ENCODE data around the gene UCK2.

The UCK2 gene

DNA sequence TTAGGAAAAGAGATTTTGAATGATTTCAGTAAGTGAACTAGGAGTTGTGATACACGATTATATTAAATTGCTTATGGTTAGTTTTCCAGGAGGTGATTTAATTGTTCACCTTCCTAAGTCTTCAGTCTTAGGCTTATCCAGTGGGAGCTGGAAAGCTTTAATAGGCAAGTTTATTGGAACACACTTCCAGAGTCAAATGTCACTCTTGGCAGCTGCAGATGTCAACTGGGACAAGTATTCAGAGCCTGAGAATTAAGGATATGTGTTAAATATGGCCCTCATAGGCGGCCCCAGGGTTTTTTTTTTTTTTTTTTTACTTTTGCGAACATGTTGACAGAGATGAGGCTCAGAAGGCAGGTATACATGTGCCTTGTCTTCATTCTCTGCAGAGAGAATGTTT is 29.2 kb downstream of the UCK2 start:
- no peak for DNase-seq

DNA sequence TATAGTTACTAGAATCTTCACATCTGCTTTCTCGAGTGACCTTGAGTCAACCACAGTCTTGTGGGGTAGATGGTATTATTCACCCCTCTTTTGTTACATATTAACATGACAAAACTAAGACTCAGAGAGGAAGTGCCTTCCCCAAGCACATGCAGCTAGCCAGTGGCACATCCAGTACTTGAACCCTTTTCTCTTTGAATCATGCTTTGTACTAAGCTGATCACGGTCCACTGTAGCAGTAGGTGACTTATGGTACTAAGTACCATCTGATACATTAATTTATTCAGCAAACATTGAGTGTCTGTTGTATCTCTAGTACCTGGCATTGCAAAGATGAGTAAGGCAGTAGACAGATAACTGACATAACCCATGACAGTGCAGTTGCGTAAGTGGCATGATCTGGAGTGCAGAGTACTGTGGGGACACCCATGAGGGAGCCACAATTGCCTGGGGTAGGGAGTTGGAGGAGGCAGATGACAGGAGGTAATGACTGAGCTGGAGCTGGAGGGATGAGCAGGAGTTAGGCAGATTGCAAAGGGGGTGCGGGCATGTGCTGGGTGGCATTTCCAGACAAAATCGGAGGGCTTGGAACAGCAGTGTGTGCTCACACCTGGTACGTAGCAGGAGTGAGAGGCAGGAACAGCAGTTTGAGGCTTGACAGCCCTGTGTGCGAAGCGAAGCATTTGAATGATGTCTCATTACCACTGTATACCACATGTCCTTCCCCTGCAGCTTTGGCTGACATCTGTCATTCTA is 29.8 kb downstream of the UCK2 start:
- DNase-seq, result no peak

DNA sequence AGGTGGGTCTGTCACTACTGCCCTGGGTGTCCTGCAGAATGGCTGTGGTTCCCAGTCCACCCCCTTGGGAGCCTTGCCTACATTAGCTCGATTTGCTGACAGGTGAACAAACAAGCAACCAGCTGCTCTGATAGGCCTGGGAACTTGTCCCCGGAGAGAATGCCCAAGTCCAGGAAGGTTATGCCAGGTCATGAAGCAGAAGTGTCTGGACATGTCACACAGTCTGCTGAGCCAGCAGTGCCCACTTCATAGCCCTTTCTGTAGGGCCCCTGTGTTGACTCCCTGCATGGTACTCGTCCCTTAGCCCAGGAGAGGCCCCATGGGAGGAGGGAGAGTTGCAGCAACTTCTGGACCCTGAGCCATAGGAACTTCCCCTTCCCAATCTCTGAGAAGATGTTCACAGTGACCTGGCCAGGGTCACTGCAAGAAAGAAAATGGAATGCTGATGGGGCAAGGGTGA is 31.0 kb downstream of the UCK2 start:
- no peak for DNase-seq

DNA sequence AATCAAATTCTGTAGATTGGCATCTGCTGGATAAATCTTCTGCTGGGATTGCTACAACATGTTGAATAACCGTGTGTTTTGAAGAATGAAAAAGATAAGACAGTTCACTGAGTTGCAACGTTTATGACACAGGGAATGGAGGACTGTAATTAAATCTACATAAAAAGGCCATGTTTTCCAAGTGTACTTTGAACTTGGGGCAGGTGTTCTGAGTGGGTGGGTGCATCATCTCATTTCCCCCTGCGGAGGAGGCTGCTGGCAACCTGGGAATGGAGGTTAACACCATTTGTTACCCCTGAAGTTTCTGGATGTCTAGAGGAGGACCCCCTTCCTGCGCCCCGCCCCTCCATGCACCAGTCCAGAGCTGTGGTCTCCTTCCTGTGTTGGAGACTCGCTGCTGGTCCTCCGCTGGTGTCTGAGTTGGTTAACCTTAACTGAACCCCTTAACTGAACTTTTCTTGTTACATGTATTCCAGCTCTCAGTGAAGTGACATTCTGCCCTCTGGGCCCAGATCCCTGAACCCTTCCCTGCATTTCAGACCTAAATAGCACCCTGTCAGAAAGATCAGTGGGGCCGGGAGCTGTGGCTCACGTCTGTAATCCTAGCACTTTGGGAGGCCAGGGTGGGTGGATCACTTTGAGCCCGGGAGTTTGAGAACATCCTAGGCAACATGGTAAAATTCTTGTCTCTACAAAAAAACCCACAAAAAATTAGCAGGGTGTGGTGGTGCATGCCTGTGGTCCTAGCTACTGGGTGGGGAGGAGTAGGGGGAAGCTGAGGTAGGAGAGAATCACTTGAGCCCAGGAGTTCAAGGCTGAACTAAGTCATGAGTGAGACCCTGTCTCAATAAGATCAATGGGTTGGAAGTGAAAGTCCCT is 31.8 kb downstream of the UCK2 start:
- no peak for DNase-seq

DNA sequence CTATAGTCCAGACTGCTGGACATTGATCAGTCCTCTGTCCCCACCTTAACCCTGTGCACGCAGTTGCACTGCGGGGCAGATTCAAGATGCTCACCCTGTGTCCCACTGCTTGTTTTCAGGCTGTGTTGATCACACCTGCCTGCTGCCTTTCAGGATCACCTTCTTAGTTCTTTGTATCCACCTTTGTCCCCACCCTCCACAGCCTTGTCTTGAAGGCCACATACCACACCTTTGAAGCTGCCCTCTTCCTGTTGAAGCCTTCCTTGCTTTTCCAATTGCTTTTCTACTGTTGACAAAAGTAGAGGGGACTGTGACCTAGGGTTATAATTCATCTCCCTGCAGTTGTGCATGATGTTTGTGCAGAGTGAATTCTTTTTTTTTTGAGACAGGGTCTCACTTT is 32.7 kb downstream of the UCK2 start:
- DNase-seq, result no peak

DNA sequence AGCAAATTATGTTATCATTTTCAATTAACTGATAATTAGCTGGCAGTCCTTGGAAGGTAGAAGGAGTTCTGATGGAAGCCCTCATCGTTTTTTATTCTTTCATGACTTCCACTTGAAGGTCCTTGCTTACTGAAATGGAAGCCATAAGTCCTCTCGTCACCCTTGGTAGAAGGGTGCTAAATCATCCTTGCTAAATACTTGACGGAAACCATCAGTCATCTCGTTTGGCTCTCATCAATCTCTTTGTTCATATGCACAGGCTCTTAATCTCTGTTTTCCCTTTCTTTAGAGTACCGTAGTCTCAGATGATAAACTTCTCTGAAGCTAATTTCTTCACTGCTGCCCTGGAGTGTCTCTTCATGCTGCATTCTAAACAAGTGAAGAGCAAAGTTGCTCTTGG is 34.5 kb downstream of the UCK2 start:
- no peak for DNase-seq

DNA sequence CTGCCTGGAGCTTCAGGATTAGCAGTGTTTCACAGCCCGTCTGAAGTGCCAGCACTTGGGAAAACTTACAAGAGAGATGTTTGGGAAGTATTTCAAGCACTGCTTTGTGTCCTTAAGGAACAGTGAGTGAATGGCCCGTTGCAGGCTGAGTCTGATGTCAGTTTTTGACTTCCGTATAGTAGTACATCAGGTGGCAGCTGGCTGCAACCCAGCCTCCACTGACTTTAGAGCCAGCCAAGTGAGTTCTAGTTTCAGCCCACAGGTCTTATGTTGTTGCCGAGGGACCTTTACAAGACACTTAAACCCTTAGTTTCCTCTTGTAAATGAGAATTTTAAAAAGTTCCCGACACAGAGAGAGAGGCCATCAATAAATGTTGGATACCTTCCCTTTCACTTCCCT is 35.0 kb downstream of the UCK2 start:
- DNase-seq, result no peak

DNA sequence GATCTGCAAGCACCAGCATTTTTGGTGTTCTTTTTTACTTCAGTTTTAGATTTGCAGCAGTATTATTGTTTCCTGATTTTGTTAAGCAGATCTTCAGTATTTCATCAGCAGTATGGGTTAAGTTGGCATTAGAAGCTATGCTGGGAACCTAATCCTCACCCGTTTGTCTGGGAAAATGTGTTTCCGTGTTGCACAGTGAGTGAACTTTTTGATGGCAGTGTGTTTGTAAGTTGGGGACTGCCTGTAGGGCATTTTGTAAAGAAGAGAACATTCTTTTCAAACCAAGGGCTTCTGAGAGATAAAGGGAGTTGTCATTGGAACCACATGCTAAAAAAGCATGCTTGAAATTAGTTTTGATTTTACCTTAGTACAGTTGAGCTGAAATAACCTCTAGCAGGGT is 35.9 kb downstream of the UCK2 start:
- no peak for DNase-seq

DNA sequence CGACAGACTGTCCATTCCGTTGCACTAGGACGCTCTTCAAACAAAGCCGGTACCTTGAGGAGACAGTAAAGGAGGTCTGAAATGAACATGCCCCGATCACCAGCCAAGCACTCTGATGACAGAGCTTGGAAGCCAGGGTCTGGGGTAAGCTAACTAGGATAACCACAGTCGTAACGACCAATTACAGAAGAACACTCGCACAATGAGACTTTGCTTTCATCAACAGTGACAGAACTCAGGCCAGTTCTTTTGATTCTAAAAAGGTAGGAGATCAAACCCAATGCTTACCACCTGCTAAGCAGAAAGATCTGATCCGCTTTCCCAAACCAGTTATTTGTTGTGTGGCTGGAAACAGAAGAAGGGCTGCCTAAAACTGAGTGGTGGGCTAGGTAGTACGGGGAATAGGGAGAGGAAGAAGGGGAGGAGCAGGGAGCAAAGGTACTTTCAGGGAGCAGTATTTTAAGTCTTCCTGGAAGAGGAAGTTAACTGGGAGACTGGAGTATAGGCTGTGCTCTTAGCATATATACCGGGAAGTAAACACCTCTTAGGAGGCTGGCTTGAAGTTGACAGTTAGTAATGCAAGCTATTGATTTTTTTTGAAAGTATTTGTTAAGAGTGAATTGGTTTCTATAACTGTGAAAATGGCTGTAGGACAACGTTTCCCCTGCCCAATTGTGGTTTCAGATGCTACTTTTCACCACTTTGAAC is 38.4 kb downstream of the UCK2 start:
- DNase-seq, result no peak

DNA sequence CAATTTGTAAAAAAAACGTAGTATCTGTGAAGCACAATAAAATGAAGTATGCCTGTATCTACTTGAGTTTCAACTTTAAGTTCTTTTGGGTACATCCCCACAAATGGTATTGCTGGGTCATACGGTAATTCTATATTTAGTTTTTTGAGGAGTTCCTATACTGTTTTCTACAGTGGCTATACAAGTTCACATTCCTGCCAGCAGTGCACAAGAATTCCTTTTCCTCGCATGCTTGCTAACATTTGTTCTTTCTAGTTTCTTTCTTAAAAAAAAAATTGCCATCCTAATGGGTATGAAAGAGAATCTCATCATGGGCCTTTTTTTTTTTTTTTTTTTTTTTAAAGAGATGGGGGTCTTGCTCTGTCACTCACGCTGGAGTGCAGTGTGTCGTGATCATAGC is 41.9 kb downstream of the UCK2 start:
- DNase-seq, result no peak

DNA sequence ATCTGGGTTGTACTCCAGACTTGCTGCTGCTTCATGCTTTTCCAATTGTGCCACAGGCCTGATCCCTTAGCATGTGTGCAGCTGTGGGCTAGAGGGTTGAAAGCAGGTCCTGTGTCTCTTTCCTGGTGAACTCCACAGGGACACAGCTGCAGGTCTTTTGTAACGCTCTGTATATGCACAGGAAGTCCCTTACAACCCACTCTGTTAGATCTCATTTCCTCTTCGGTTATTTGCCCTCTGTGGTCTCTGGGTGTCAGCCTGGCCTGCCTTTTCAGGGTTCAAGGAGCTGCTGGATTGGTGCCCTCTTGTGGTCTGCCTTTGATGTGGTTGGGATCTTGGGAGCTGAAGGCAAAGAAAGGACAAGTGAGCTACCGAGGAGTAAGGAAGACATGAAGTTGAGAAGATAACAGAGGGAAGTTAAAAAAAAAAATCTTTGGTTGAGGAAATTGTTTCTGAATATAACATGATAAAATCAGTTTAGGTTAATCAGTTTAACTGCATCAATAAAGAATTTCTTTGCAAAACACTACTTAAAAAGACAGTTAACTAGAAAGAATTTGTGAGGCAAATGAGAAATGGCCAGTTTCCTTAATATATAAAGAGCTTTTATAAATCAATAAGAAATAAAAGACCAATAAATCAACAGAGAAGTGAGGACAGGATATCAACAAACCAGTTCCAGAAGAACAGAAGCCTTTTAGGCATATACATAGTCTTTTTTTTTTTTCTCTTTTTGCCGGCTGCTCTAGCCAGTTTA is 44.1 kb downstream of the UCK2 start:
- DNase-seq, result no peak

DNA sequence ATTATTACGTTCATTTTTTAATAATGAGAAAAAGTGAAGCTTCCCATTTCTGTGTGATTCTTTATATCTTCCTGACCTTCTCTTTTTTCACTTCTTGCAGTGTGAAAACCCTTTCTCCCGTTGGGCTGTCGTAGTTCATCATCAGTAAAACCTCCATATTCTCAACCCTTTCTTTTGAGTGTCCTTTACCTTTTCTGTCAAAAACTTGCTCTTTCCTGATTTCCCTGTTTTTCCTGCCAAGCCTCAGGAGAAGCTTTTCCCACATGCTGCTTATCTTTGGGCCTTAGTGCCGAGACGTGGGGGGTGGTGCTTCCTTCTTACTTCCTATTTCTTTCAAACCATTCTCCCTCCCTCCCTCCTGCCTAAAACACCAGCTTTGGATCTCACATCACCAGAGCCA is 46.1 kb downstream of the UCK2 start:
- no peak for DNase-seq

DNA sequence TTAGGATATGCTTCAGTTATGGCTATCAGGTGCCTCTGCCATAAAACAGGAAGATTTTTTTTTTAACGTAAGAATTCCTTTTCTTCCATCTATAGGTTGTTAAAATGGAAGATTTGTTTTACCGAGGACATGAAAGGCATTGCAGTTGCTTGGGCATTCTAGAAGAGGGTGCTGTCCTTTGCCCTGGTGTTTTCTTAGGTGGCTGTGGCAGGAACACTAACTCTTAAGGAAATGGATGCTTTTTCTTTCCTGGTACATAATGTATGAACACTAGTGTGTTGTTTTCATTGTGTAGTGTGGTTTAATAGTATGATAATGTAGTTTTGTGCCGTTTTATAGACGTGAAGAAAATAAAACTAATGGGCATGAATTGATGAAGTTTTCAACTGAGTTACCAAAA is 47.2 kb downstream of the UCK2 start:
- no peak for DNase-seq

DNA sequence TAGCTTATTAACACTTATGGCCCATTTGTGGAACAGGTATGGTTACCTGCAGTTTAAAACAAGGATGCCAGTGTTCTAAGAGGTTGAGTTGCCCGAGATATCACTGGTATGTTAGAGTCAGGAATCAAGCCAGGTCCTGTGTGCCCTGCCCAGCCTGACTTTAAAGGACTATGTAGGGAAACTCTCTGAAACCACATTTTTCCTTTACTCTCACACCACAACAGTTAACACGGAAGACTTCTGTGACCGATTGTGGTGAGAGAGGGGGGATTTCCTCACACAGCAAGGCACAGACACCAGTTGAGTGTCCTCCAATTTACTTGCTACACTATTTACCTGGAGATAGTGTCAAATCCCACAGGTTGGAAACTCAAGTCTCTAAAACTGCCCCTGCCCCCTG is 47.8 kb downstream of the UCK2 start:
- no peak for DNase-seq

DNA sequence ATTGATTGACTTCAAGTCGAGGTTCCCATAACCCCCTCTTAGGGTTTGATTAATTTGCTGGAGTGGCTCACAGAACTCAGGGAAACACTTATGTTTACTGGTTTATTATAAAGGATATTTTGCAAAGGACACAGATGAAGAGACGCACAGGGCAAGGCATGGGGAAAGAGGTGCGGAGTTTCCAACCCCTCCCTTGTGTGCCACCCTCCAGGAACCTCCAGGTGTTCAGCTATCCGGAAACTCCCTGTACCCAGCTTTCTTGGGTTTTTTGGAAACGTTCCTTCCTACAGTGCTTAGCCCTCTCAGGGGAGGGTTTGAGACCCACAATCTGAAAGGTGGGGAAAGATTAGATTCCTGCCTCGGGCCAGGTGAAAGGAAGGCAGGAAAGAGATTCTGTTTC is 48.2 kb downstream of the UCK2 start:
- DNase-seq, result no peak

DNA sequence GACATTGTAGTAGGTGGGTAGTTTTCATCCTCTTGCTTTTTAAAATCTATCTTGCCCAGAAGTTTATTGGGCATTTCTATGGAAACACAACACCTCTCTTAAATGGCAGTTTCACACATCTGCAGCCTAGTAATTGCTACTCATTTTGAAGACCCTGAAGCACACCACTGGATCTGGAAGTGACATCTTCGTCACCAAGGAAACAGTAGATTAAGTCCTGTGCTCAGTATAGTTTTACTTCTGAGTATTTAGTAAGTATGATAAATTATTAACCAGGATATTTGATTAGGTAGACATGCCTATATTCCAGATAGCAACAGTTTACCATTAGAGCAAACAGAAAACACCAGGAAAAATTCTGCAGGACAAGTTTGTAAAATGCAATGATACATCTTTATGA is 48.7 kb downstream of the UCK2 start:
- no peak for DNase-seq

DNA sequence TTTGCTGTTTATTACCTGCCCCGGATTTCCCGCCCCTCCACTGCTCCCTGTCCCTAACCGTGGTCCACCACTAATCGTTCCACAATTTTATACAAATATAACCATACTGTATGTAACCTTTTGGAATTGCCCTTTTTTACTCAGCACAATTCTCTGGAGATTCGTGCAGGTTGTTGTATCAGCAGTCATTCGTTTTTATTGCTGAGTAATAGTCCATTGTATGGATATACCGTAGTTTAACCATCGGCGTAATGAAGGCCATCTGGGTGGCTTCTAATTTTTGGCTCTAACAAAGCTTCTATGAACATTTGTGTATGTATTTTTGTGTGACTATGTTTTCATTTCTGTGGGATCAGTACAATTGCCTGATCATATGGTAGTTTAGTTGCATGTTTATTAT is 50.0 kb downstream of the UCK2 start:
- DNase-seq, result no peak

DNA sequence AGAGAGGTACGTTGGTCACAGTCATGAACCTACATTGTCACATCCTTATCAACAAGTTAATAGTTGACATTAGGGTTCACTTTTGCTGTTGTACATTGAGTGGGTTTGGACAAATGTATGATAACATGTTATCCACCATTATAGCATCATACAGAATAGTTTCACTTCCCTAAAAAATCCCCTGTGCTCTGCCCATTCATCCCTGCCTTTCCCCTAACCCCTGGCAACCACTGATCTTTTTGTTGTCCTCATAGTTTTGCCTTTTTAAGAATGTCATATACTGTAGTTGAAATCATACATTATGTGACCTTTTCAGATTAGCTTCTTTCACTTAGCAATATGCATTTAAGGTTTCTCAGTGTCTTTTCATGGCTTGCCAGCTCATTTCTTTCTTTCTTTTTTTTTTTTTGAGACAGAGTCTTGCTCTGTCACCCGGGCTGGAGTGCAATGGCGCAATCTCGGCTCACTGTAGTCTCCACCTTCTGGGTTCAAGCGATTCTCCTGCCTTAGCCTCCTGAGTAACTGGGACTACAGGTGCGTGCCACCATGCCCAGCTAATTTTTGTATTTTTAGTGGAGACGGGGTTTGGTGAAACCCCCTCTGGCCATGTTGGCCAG is 50.6 kb downstream of the UCK2 start:
- no peak for DNase-seq

DNA sequence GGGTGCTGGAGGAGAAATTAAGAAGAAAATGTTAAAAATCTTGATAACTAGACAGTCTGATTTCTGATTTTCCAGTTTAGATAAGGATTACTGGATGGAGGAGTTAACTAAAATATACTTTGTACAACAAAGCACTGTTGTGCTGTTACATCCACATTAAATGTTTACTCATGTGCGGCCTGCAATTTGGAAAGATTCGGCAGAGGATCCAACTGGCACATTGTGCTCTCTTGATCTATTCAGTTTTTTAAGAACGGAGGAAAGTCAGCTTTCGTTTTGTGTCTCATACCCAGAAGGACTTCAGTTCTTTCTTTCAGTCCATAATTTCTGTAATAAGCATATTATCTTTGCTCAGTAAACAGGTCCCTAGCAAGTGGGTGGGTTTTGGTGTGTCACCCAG is 52.5 kb downstream of the UCK2 start:
- DNase-seq, result no peak

DNA sequence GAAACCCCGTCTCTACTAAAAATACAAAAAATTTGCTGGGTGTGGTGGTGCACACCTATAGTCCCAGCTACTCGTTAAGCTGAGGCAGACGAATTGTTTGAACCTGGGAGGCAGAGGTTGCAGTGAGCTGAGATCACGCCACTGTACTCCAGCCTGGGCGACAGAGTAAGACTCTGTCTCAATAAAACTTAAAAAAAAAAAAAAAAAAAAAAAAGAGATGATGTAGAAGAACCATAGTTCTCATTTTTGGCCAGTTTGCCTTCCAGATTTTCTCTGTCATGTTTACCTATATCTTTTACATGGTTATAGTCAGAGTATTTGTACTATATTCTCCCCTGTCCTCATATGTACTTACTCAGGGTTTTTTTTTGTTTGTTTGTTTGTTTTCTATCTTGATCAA is 53.6 kb downstream of the UCK2 start:
- no peak for DNase-seq

DNA sequence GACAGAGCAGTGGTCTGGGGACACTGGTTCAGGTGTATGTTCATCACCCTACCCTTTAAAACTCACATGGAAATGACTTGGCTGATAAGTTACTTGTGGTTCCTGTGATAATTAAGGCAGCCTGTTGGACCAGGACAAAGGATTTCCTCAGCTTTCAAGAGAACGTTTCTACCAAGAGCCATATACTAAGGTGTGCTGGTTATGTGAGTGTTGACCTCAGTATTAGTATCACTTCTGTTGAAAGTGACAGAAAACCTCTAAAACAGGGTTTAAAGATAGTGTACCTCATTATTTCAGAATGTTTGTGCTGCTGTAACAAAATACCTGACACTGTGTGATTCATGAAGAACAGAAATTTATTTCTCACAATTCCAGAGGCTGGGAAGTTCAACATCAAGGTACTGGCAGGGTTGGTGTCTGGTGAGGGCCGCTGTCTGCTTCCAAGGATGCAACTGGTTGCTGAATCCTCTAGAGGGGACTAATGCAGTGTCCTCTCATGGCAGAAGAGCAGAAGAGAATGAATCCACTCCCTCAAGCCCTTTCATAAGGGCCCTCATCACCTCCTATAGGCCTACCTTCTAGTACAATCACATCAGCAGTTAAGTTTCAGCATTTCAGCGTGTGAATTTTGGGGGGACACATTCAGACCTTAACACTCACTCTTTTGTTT is 54.9 kb downstream of the UCK2 start:
- DNase-seq, result no peak

DNA sequence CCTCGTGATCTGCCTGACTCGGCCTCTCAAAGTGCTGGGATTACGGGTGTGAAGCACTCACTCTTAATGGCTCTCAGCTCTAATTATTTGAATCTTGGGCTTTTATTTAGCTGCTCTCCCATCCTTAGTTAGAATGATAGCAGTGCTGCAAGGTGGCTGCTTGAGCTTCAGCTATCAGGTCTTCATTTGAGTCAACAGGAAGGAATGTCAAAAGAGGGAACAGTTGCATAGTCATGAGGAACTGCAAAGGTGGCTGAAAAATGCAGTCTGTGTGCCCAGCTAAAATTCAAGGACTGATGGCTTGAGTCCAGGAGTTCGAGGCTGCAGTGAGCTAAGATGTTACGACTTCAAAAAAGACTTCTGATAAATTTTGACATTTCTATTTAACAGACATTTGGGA is 55.6 kb downstream of the UCK2 start:
- DNase-seq, result no peak

All from retina (tissue), 1 donor.